HG03571 (cell line): Measurements from ENCODE around the gene CNOT10.
A peak's percentile ranks its signal among the peaks of the same experiment; 100 is the strongest.
"Not testable (repeated sequence)": the region's sequence is repeated elsewhere in the genome, so short reads cannot be mapped to it uniquely, and the experiment has no call there.

Experiments
- ATAC-seq: cut with Tn5 transposase; IDR thresholded peaks from one replicate; pipeline ENCODE4 v1.9.1; 2021; ENCODE audit not compliant: unreplicated experiment

Gene CNOT10

GRCh38 chr3:32757618-32758374 lies 72.8 kb downstream of the CNOT10 start:
- no peak for ATAC-seq

GRCh38 chr3:32758375-32758753 lies 73.4 kb downstream of the CNOT10 start:
- no peak for ATAC-seq

GRCh38 chr3:32759342-32759741 lies 74.4 kb downstream of the CNOT10 start:
- ATAC-seq, result no peak

- no peak for ATAC-seq
Observed at GRCh38 chr3:32764481-32764880, 79.5 kb downstream of the CNOT10 start.

GRCh38 chr3:32778389-32778788 lies 93.4 kb downstream of the CNOT10 start:
- ATAC-seq, result no peak

- ATAC-seq, result no peak
Observed at GRCh38 chr3:32780071-32780734, 95.2 kb downstream of the CNOT10 start.

GRCh38 chr3:32780735-32781210 lies 95.8 kb downstream of the CNOT10 start:
- ATAC-seq, result peak; percentile 37

GRCh38 chr3:32781211-32781968 lies 96.4 kb downstream of the CNOT10 start:
- peak; percentile 96 for ATAC-seq

- ATAC-seq, result not testable (repeated sequence)
Observed at GRCh38 chr3:32781969-32782270, 96.9 kb downstream of the CNOT10 start.

- no peak for ATAC-seq
Observed at GRCh38 chr3:32782407-32782806, 97.4 kb downstream of the CNOT10 start.

- no peak for ATAC-seq
Observed at GRCh38 chr3:32791833-32792232, 106.8 kb downstream of the CNOT10 start.

- ATAC-seq, result no peak
Observed at GRCh38 chr3:32794487-32795308, 109.7 kb downstream of the CNOT10 start.

- ATAC-seq, result not testable (repeated sequence)
Observed at GRCh38 chr3:32796384-32796950, 111.5 kb downstream of the CNOT10 start.

GRCh38 chr3:32797776-32798175 lies 112.8 kb downstream of the CNOT10 start:
- no peak for ATAC-seq

GRCh38 chr3:32801440-32801839 lies 116.5 kb downstream of the CNOT10 start:
- not testable (repeated sequence) for ATAC-seq

GRCh38 chr3:32813180-32813579 lies 128.2 kb downstream of the CNOT10 start:
- peak; percentile 60 for ATAC-seq

GRCh38 chr3:32814361-32814760 lies 129.4 kb downstream of the CNOT10 start:
- ATAC-seq, result no peak

GRCh38 chr3:32815841-32816438 lies 131.0 kb downstream of the CNOT10 start:
- no peak for ATAC-seq

GRCh38 chr3:32816439-32817256 lies 131.7 kb downstream of the CNOT10 start:
- ATAC-seq, result no peak

GRCh38 chr3:32817257-32817557 lies 132.2 kb downstream of the CNOT10 start:
- no peak for ATAC-seq
